ENCODE data around the gene KCNK7. TPM values are rescaled to one million over a fixed set of nuclear protein-coding genes. Genes with fewer than 3 reads are reported as not detected.

KCNK7 gene
- total RNA-seq, 6 donors from 2014 or later: 0.59 to 3.7 (median 1.7) TPM; not detected in 1

- H3K4me3 ChIP-seq: peak overlapping the region; percentile 40 to 93 (median 86)
- DNase-seq (no peak), ATAC-seq (ENCODE audit: low FRiP score in 2 of 2) (no peak)
- no peak for TF ChIP-seq POLR2A (IDR thresholded peaks at IDR 0.05)
- no peak for TF ChIP-seq CTCF (IDR thresholded peaks at IDR 0.05)
- no peak for TF ChIP-seq EP300 (IDR thresholded peaks at IDR 0.05)
- TF ChIP-seq POLR2AphosphoS5 (IDR thresholded peaks at IDR 0.05): no peak
- no peaks in the 10 kb centered on the region for H3K27me3 ChIP-seq
- H3K4me1 ChIP-seq: peaks cover 63 to 84% (median 76%) of the 10 kb centered on the region in 4 donors
- 27 to 34% methylated on average over 6 to 21 of the region's 22 CpGs for WGBS, 2 donors
- H3K9me3 ChIP-seq: no peaks in the 10 kb centered on the region
- H3K36me3 ChIP-seq: peaks cover 0 to 9% (median 0%) of the 10 kb centered on the region in 4 donors
- H3K27ac ChIP-seq: peak overlapping the region; percentile 93 to 98 (median 94)
Measured at GRCh38 chr11:65573391-65574079, 22.1 kb downstream of the KCNK7 start.

GRCh38 chr11:65572356-65573051, 23.1 kb downstream of the KCNK7 start, which contains the start of gene FAM89B:
Gene FAM89B, plus strand, starts transcription at chr11:65572538. Its CDS starts 132 bp downstream, at chr11:65572670.
- TF ChIP-seq POLR2A (IDR thresholded peaks at IDR 0.05) (peak in 2 of 4 donors; percentile 77 to 80), POLR2AphosphoS5 (IDR thresholded peaks at IDR 0.05) (peak in 1 of 2 donors; percentile 60), EP300 (IDR thresholded peaks at IDR 0.05) (no peak), CTCF (IDR thresholded peaks at IDR 0.05) (peak in 1 of 6 experiments; percentile 22)
- ATAC-seq (ENCODE audit: low FRiP score in 2 of 2): peak in 1 of 2 donors; percentile 50

DNA sequence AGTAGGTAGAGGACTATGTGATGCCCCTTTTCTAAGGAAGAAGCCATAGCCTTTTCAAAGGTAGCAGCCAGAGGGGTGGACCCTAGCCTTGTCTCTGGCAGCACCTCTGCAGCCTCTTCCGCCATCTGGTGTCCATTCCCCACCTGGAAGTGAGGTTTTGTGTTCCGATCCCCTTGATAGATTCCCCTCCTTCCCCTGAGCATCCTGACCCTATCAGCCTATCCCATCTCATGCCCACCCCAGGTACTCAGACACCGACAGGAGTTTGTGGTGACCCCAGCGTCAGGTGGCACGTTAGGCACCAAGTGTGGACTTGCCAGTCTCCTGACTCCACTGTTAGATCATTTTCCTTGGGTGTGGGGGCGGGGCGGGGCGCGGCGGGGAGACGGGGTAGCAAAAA, 23.7 kb downstream of the KCNK7 start:
- H3K4me1 ChIP-seq: peaks cover 60 to 80% (median 66%) of the 10 kb centered on the region in 4 donors
- H3K36me3 ChIP-seq: peaks cover 0 to 6% (median 0%) of the 10 kb centered on the region in 4 donors
- H3K27me3 ChIP-seq: no peaks in the 10 kb centered on the region
- H3K27ac ChIP-seq: peak overlapping the region; percentile 93 to 98 (median 94)
- no peak for ATAC-seq (ENCODE audit: low FRiP score in 2 of 2)
- TF ChIP-seq CTCF (IDR thresholded peaks at IDR 0.05): peak in 1 of 6 experiments; percentile 12
- TF ChIP-seq POLR2AphosphoS5 (IDR thresholded peaks at IDR 0.05): no peak
- H3K4me3 ChIP-seq: peak overlapping the region; percentile 16 to 93 (median 86)
- WGBS, 2 donors: 8 to 14% methylated on average over 11 of the region's 11 CpGs
- no peak for DNase-seq
- no peaks in the 10 kb centered on the region for H3K9me3 ChIP-seq

More at GRCh38 chr11:65572356-65573051, 23.1 kb downstream of the KCNK7 start, which contains the start of gene FAM89B:
- peak; percentile 92 to 95 for DNase-seq
- H3K27me3 ChIP-seq: no peaks in the 10 kb centered on the region
- peaks cover 62 to 84% (median 71%) of the 10 kb centered on the region in 4 donors for H3K4me1 ChIP-seq
- H3K27ac ChIP-seq: peak within 1 kb of the TSS; percentile 93 to 98 (median 94)
- H3K4me3 ChIP-seq: peak within 1 kb of the TSS; percentile 40 to 93 (median 86)
- peaks cover 0 to 6% (median 0%) of the 10 kb centered on the region in 4 donors for H3K36me3 ChIP-seq
- no peaks in the 10 kb centered on the region for H3K9me3 ChIP-seq
- 0 to 2% methylated on average over 3 to 39 of the region's 86 CpGs for WGBS, 2 donors

DNA sequence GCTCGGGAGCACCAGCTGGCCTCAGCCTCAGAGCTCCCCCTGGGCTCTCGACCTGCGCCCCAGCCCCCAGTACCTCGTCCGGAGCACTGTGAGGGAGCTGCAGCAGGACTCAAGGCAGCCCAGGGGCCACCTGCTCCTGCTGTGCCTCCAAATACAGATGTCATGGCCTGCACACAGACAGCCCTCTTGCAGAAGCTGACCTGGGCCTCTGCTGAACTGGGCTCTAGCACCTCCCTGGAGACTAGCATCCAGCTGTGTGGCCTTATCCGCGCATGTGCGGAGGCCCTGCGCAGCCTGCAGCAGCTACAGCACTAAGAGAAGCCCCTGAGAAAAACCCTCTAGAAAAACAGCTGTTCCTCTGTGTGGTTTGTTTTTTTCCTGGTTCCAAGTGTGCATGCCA, 24.2 kb downstream of the KCNK7 start:
- 69 to 93% methylated on average over 5 of the region's 9 CpGs for WGBS, 2 donors
- Histone ChIP-seq H3K4me3 (peak overlapping the region in 2 of 4 donors; percentile 77 to 87), H3K36me3 (peaks cover 0 to 6% (median 0%) of the 10 kb centered on the region in 4 donors), H3K27ac (peak overlapping the region in 3 of 4 donors; percentile 93 to 98 (median 94)), H3K4me1 (peaks cover 54 to 76% (median 64%) of the 10 kb centered on the region in 4 donors), H3K9me3 (no peaks in the 10 kb centered on the region), H3K27me3 (no peaks in the 10 kb centered on the region)
- DNase-seq (no peak), ATAC-seq (ENCODE audit: low FRiP score in 2 of 2) (no peak)
- TF ChIP-seq POLR2A (IDR thresholded peaks at IDR 0.05): no peak
